ENCODE measurements around the gene VASH1.

VASH1 gene

DNA sequence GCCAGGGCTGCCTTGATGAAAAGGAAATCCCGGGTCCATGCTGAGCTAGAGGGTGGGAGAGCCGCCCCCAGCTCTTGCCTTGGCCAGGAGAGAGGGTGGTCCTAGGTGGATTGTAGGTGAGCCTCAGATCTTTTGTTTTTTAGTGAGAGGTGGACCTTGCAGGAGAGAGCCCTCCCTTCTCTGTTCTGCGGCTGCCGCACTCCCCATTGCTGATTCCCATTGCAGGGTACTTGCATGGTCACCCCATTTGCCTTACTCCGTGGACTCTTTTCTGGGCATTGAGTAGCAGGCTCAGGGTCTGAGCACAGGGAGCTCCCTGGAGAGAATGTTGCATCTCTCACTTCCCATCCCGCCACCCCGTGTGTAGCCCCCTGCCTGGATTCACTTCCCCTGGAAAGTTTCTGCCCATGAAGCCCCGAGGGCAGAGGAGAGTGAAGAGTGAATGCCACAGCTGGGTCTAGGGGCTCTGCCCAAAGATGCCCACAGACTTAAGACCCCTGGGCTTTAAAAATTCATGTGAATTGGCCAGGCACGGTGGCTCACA is 10.2 kb downstream of the VASH1 start:
- H3K36me3 Mint-ChIP-seq (ENCODE audit: low read depth): peaks cover 5% of the 10 kb centered on the region
- TF ChIP-seq, protein P1, sequence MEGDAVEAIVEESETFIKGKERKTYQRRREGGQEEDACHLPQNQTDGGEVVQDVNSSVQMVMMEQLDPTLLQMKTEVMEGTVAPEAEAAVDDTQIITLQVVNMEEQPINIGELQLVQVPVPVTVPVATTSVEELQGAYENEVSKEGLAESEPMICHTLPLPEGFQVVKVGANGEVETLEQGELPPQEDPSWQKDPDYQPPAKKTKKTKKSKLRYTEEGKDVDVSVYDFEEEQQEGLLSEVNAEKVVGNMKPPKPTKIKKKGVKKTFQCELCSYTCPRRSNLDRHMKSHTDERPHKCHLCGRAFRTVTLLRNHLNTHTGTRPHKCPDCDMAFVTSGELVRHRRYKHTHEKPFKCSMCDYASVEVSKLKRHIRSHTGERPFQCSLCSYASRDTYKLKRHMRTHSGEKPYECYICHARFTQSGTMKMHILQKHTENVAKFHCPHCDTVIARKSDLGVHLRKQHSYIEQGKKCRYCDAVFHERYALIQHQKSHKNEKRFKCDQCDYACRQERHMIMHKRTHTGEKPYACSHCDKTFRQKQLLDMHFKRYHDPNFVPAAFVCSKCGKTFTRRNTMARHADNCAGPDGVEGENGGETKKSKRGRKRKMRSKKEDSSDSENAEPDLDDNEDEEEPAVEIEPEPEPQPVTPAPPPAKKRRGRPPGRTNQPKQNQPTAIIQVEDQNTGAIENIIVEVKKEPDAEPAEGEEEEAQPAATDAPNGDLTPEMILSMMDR (IDR thresholded peaks at IDR 0.05; ENCODE audit: unreplicated experiment in 3 of 3): no peak
- H3K4me3 Mint-ChIP-seq: no peak overlapping the region
- H3K4me1 Mint-ChIP-seq: peaks cover 53% of the 10 kb centered on the region
- H3K27ac Mint-ChIP-seq: peak overlapping the region; percentile 79 to 98 (median 94)
- H3K9me3 Mint-ChIP-seq: no peaks in the 10 kb centered on the region
- H3K27me3 Mint-ChIP-seq (ENCODE audit: low read depth): no peaks in the 10 kb centered on the region

DNA sequence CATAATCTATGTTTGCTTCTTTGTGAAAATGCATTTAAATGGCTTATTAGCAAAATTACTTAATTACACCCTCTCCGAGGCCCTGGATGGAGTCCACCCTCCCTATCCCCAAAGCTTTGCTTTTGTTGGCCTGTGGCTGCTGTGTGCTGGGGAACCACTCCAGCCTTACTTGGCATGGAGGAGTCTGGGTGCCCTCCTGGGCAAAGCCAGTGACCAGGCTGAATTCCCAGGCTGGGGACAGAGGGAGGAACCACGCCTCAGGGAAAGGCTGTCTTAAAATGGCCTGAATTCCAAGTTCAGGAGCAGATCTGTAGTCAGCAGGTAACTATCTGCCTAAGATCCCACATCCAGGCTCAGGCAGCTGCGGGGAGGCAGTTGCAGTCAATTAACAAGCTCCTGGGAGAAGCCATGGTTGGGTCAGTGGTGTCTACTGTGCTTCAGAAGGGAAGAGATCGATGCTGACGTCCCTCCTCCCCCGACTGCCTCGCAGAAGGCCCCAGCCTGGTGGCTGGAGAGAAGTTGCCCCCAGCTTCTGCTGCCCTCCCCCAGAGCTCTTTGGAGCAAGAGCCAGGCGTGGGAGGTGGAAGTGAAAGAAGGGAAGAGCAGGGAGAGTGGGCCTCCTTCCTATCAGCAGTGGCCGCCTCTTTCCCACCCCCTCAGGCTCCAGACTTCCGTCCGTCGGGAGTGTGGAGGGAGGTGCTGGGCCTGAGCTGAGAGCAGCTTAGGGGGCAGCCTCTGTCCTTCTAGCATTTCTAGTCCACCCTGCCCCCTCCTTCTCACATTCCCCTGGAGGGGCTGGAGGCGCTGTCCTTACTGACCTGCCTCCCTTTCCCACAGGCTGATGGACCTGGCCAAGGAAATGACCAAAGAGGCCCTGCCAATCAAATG is 11.3 kb downstream of the VASH1 start:
- Mint-ChIP-seq H3K36me3 (ENCODE audit: low read depth) (peaks cover 9% of the 10 kb centered on the region), H3K9me3 (no peaks in the 10 kb centered on the region), H3K4me3 (peak overlapping the region; percentile 1 to 46 (median 34)), H3K27me3 (ENCODE audit: low read depth) (no peaks in the 10 kb centered on the region), H3K27ac (peak overlapping the region; percentile 93 to 98 (median 94)), H3K4me1 (peaks cover 55% of the 10 kb centered on the region)
- TF ChIP-seq, protein P1 (IDR thresholded peaks at IDR 0.05; ENCODE audit: unreplicated experiment in 3 of 3): no peak

DNA sequence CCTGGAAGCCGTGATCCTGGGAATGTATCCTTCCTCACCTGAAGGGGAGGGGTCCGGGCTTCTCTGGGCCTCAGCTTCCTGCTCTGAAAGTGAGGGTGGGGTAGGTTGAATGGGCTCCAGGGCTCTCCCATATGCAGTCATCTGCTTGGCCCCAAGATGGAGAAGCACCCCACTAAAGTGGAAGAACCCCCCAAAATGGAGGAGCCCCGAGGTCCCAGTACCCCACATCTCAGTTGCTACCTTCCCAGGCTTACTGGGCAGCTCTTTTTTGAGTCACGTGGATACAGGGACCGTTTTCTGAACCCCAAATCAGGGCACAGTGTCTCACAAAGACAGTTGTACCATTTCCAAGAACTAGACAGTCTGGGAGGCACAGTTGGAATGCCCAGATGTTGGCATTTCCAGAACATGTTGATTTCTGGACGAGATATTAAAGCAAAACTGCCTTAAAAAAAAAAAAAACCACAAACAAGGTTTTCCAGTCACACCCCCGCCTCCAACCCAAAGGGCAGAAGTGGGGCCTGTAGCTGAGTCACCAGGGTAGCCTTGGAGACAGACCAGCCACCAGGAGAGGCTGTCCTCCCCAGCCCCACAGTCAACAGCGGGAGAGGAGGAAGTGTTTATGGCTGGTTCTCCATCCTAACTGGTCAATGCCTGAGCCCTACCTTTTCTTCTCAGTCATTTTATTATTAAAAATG is 12.1 kb downstream of the VASH1 start:
- peak overlapping the region in 2 of 3 experiments; percentile 11 to 16 for H3K4me3 Mint-ChIP-seq
- H3K36me3 Mint-ChIP-seq (ENCODE audit: low read depth): peaks cover 11% of the 10 kb centered on the region
- no peaks in the 10 kb centered on the region for H3K27me3 Mint-ChIP-seq (ENCODE audit: low read depth)
- peak overlapping the region; percentile 93 to 98 (median 94) for H3K27ac Mint-ChIP-seq
- H3K4me1 Mint-ChIP-seq: peaks cover 50% of the 10 kb centered on the region
- no peaks in the 10 kb centered on the region for H3K9me3 Mint-ChIP-seq
- TF ChIP-seq, protein P1 (IDR thresholded peaks at IDR 0.05; ENCODE audit: unreplicated experiment in 3 of 3): no peak

DNA sequence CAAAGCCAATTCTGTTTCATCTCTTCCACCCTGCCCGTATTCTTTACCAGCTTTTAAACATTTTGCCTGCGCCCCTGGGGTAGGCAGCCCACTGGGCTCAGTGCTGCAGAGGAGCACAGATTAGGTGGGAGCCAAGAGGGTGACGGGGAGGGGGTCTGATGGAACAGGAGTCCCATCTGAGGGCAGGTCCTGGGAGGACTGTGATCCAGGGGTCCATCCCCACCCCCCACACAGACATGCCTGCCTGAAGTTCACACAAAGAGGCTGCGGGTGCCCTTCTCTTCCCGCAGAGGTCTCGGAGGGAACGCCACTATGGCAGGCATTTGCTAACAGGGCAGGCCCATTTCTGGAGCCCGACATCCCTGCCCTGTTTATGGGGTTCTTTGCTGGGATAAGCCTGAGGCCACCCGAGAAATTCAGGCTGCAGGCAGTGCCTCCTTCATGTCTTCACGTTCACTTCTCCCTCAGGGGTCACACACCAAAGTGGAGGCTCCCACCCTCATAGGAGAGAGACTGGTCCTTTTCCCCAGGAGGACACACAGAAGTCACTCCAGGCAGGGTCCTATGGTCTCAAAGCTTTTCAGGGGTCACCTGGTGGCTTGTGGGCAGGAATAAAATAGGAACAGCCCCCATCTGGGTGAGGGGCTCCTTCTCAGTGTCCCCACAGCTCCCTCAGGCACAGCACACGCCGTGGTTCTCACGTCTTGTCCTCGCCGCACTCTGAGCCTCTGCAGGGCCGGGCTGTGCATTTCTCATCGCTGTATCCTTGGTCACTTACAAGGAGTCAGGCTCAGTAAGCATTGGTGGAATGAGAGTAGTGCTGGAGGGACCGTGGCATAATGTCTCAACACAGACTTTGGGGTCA is 12.9 kb downstream of the VASH1 start:
- peak overlapping the region; percentile 93 to 98 (median 94) for H3K27ac Mint-ChIP-seq
- TF ChIP-seq, protein P1 (IDR thresholded peaks at IDR 0.05; ENCODE audit: unreplicated experiment in 3 of 3): no peak
- H3K9me3 Mint-ChIP-seq: no peaks in the 10 kb centered on the region
- H3K4me1 Mint-ChIP-seq: peaks cover 56% of the 10 kb centered on the region
- H3K36me3 Mint-ChIP-seq (ENCODE audit: low read depth): peaks cover 20% of the 10 kb centered on the region
- no peaks in the 10 kb centered on the region for H3K27me3 Mint-ChIP-seq (ENCODE audit: low read depth)
- no peak overlapping the region for H3K4me3 Mint-ChIP-seq

DNA sequence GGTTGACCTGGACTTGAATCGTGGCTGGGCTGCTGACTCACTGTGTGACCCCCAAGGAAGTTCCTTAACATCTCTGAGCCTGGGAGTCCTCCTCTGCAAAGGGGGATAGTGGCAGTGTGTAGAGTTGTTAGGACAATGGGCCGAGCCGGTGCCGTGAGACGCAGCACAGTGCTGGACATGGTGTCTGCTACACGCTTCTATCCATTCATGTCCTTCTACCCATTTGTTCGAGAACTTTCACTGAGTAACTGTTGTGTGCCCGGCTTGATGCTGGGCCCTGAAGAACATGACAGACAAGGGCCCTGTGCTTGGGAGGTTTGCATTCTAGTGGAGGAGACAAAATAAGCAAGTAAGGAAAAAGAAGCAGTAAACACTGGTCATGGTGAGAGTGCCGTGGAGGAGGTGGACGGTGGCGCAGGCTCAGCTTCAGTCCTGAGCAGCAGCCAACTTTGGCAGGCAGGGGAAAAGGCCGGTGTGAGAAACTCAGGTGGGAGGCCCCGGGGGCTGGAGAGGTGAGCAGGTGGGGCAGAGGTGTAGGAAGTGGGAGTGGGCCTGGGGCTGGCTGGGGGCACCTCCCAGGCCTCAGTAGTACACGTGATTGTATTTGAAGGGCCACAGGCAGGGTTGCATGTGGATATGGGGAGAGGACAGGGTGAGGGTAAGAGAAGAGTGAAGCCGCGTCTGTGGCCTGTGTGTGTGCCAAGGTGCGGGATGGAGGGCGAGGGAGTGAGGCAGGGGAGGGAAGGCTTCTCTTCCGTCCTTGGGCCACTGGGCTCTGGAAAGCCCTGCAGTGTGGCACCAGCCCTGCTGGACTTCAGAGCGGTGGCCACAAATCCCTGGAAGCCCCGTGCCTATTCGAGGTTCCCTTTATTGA is 13.8 kb downstream of the VASH1 start:
- H3K9me3 Mint-ChIP-seq: no peaks in the 10 kb centered on the region

More for the DNA sequence above, 13.8 kb downstream of the VASH1 start:
- Mint-ChIP-seq H3K27me3 (ENCODE audit: low read depth) (no peaks in the 10 kb centered on the region), H3K27ac (peak overlapping the region; percentile 10 to 98 (median 94)), H3K4me1 (peaks cover 55% of the 10 kb centered on the region), H3K4me3 (no peak overlapping the region), H3K36me3 (ENCODE audit: low read depth) (peaks cover 23% of the 10 kb centered on the region)
- TF ChIP-seq, protein P1 (IDR thresholded peaks at IDR 0.05; ENCODE audit: unreplicated experiment in 3 of 3): no peak
